Psoas muscle (tissue), 8 donors: ENCODE results near the gene CHST7. TPM values are rescaled to one million over a fixed set of nuclear protein-coding genes. Genes with fewer than 3 reads are reported as not detected.
"Not testable (repeated sequence)": the region's sequence is repeated elsewhere in the genome, so short reads cannot be mapped to it uniquely, and the experiment has no call there.

Source experiments
- ATAC-seq, 4 donors: fragments of 200-7000 bp; cut with Tn5 transposase; one replicate each; pipeline ENCODE4 v1.9.1; 2020; ENCODE audit warnings: moderate library complexity in 3 of 4, mild to moderate bottlenecking in 2 of 4
- DNase-seq, 2 donors: peaks; one replicate each; pipeline ENCODE4 v3.0.0-alpha.2; 2020
- H3K27ac ChIP-seq: fragments of 200-600 bp; one replicate; pipeline ENCODE4 v1.8.0; 2022
- H3K27me3 ChIP-seq, 3 donors: fragments of 200-600 bp in 1 of 3; one replicate each; pipeline versions ENCODE4 v1.6.1 to v1.8.0; 2013 to 2022; ENCODE audit warnings: low read length in 2 of 3, mild to moderate bottlenecking in 2 of 3, moderate library complexity in 1 of 3; ENCODE audit not compliant: insufficient read depth in 3 of 3
- H3K36me3 ChIP-seq, 2 donors: fragments of 200-600 bp in 1 of 2; one replicate each; pipeline versions ENCODE4 v1.6.1 to v1.8.0; 2013 to 2022; ENCODE audit warnings: low read depth in 1 of 2, mild to moderate bottlenecking in 1 of 2, moderate library complexity in 1 of 2; ENCODE audit not compliant: insufficient read depth in 1 of 2
- H3K4me1 ChIP-seq: fragments of 200-600 bp; one replicate; pipeline ENCODE4 v1.8.0; 2022
- H3K4me3 ChIP-seq: fragments of 200-600 bp; one replicate; pipeline ENCODE4 v1.8.0; 2022; ENCODE audit warnings: mild to moderate bottlenecking
- H3K9me3 ChIP-seq: fragments of 200-600 bp; one replicate; pipeline ENCODE4 v1.8.0; 2022
- CTCF ChIP-seq: fragments of 200-600 bp; IDR thresholded peaks from one replicate; pipeline ENCODE4 v1.8.0; 2022; ENCODE audit warnings: antibody characterized with exemption
- WGBS, 3 donors: extraction: QIAGEN DNeasy Blood & Tissue Kit; methylation state at CpG; one replicate each; pipeline versions ENCODE4 v1.1.6 to v1.1.7; 2013; 5-methylcytosine and 5-hydroxymethylcytosine counted together
- intact Hi-C, 2 donors: fragments of 100-400 bp; cut with DNase I; formaldehyde crosslinking; loops; one replicate each; pipeline versions ENCODE4 v1.11.0 to v1.14.2; 2022
- long read RNA-seq, 2 donors: library from polyadenylated mRNA; unstranded; transcript quantifications; one replicate each; pipeline ENCODE4 v2.0.0, GENCODE V29; 2021
- polyA plus RNA-seq, 3 donors: library from polyadenylated mRNA; stranded (reverse); fragments of 200-250 nt; gene quantifications; one replicate each; pipeline ENCODE4 v1.2.3, GENCODE V29; 2013
- total RNA-seq, 4 donors: library from RNA; stranded (reverse); fragmentation: NEBNext Ultra II Directional in 2 of 4; extraction: Animal tissue kit (Norgen Biotek cat#: 25700) in 2 of 4; gene quantifications; one replicate each; pipeline versions ENCODE4 v1.2.1 to v1.2.4, GENCODE V29; 2021 to 2023
- donor health status: healthy with polysubstance abuse.
- donor health status: DM: no; HTN: no; CAD: no; lungs with moderate emphysema.
- donor health status: Bipolar disorder and iron deficiency.
- donor health status: healthy.
- donor health status: DM: yes; HTN: yes; CAD: no.
- donor health status: DM: no; HTN: no; CAD: no.
- donor health status: DM: no; HTN: no; CAD: no.
- donor health status: DM: yes; HTN: yes; CAD: no.

Gene CHST7
- 1 to 10 TPM; 1.6 to 2.9 (median 2.2) TPM for total RNA-seq
- polyA plus RNA-seq = 1 to 10 TPM; 1.6 to 9.9 (median 1.6) TPM
- long read RNA-seq, donor 1, transcript CHST7-201 (2 exons, 2,289 nt) = major isoform, 5 of 5 reads
- long read RNA-seq, donor 1, partial matches to known transcripts = 0 of 5 reads
- long read RNA-seq, donor 1, other reads (novel, unspliced or antisense) = 0 of 5 reads
- long read RNA-seq, donor 2, transcript CHST7-201 (2 exons, 2,289 nt) = major isoform, 15 of 16 reads
- long read RNA-seq, donor 2, partial matches to known transcripts = 0 of 16 reads
- long read RNA-seq, donor 2, other reads (novel, unspliced or antisense) = 1 of 16 reads

GRCh38 chrX:46573331-46573891 lies at the start of gene CHST7:
CHST7 (plus strand) TSS chrX:46573765; CDS start chrX:46573932, 167 bp downstream.
- 2 to 35% (median 16%) methylated on average over 7 to 35 of the region's 35 CpGs for WGBS, 3 donors
- intact Hi-C loops = loop anchor here in 1 of 2 donors (5.0 to 10.0 kb wide), 2 partner anchors 69 to 221 kb away; no protein-coding TSS in a partner anchor
- Histone ChIP-seq H3K4me1 (no peaks in the 10 kb centered on the region), H3K4me3 (peak within 1 kb of the TSS; percentile 66), H3K27ac (peak within 1 kb of the TSS; percentile 46), H3K36me3 (no peaks in the 10 kb centered on the region), H3K27me3 (peaks cover 0 to 44% (median 0%) of the 10 kb centered on the region in 3 donors), H3K9me3 (no peaks in the 10 kb centered on the region)
- ATAC-seq (peak; percentile 64 to 83 (median 68)), DNase-seq (peak; percentile 66 to 83)
- TF ChIP-seq CTCF = no peak

GRCh38 chrX:46528640-46529039 lies 44.9 kb upstream of the CHST7 start:
- H3K27me3 ChIP-seq, H3K36me3 ChIP-seq, intact Hi-C loops, H3K4me3 ChIP-seq, H3K9me3 ChIP-seq, H3K4me1 ChIP-seq, ATAC-seq, DNase-seq, H3K27ac ChIP-seq: not testable (repeated sequence)
- 82 to 88% (median 86%) methylated on average over 2 to 6 of the region's 6 CpGs for WGBS, 3 donors

GRCh38 chrX:46529740-46530403 lies 43.7 kb upstream of the CHST7 start:
- intact Hi-C loops, H3K36me3 ChIP-seq, DNase-seq, H3K4me3 ChIP-seq, H3K27me3 ChIP-seq, H3K4me1 ChIP-seq, H3K9me3 ChIP-seq, ATAC-seq, H3K27ac ChIP-seq: not testable (repeated sequence)
- 71 to 86% (median 86%) methylated on average over 11 to 12 of the region's 12 CpGs for WGBS, 3 donors

- H3K4me3 ChIP-seq, H3K9me3 ChIP-seq, ATAC-seq, intact Hi-C loops, H3K36me3 ChIP-seq, H3K27me3 ChIP-seq, H3K4me1 ChIP-seq, H3K27ac ChIP-seq, DNase-seq: not testable (repeated sequence)
- 72 to 96% (median 78%) methylated on average over 1 of the region's 1 CpG for WGBS, 3 donors
Observed at GRCh38 chrX:46530404-46530908, 43.1 kb upstream of the CHST7 start.

- no peaks in the 10 kb centered on the region for H3K4me1 ChIP-seq
- H3K9me3 ChIP-seq = no peaks in the 10 kb centered on the region
- 72 to 93% (median 92%) methylated on average over 3 of the region's 3 CpGs for WGBS, 3 donors
- no peaks in the 10 kb centered on the region for H3K27me3 ChIP-seq
- H3K4me3 ChIP-seq = no peak overlapping the region
- no peak overlapping the region for H3K27ac ChIP-seq
- no peak for DNase-seq
- TF ChIP-seq CTCF = no peak
- intact Hi-C loops = no loop called here
- ATAC-seq = no peak
- peaks cover 0 to 6% of the 10 kb centered on the region in 2 donors for H3K36me3 ChIP-seq
Observed at GRCh38 chrX:46531442-46531841, 42.1 kb upstream of the CHST7 start.

GRCh38 chrX:46543441-46543840 lies 30.1 kb upstream of the CHST7 start:
- H3K27me3 ChIP-seq = no peaks in the 10 kb centered on the region
- intact Hi-C loops = no loop called here
- 67 to 85% (median 84%) methylated on average over 1 to 2 of the region's 2 CpGs for WGBS, 3 donors
- no peak for TF ChIP-seq CTCF
- no peak overlapping the region for H3K27ac ChIP-seq
- H3K4me1 ChIP-seq = peaks cover 5% of the 10 kb centered on the region
- H3K36me3 ChIP-seq = peaks cover 0 to 28% of the 10 kb centered on the region in 2 donors
- H3K9me3 ChIP-seq = no peaks in the 10 kb centered on the region
- DNase-seq (no peak), ATAC-seq (no peak)
- no peak overlapping the region for H3K4me3 ChIP-seq

GRCh38 chrX:46544527-46544926 lies 29.0 kb upstream of the CHST7 start:
- ATAC-seq, H3K4me1 ChIP-seq, DNase-seq, intact Hi-C loops, H3K27me3 ChIP-seq, H3K9me3 ChIP-seq: not testable (repeated sequence)
- H3K36me3 ChIP-seq = peaks cover 0 to 22% of the 10 kb centered on the region in 2 donors
- 36 to 44% (median 43%) methylated on average over 7 of the region's 7 CpGs for WGBS, 3 donors
- H3K27ac ChIP-seq = peak overlapping the region; percentile 87
- peak overlapping the region; percentile 85 for H3K4me3 ChIP-seq
